ENCODE data around the gene LHFPL5. TPM values are rescaled to one million over a fixed set of nuclear protein-coding genes. Genes with fewer than 3 reads are reported as not detected.

Gene LHFPL5
- polyA plus RNA-seq, 3 donors = 0.07 to 0.40 (median 0.14) TPM

DNA sequence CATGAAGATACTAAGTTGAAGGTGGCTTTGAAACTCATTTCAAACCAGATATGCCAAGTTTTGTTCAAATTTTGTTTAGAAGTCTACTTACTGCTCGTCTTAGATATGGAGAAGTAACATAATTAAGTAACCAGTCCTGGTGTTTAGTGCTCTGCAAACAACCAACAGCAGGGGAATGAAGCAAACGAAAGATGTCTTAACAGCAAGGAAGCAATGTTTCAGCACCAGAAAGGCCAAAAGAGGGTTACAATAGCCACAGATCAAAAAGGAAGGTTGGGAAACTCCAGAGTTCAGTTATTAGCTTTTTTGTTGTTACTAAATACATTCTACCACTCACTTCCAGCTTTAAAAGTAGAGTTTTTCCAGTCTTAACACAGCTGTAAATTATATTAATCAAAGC is 45.1 kb downstream of the LHFPL5 start:
- DNase-seq = no peak

DNA sequence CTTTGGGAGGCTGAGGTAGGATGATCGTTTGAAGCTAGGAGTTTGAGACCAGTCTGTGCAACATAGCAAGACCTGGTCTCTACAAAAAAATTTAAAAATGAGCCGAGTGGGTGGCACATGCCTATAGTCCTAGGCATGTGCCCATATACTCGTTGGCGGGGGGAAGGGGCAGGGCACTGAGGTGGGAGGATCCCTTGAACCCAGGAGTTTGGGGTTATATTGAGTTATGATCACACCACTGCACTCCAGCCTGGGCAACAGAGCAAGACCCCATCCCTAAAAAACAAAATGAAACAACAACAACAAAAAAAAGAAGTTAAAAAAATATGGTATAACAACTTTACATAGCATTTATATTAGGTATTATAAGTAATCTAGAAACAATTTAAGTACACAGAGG is 47.8 kb downstream of the LHFPL5 start:
- DNase-seq = no peak

DNA sequence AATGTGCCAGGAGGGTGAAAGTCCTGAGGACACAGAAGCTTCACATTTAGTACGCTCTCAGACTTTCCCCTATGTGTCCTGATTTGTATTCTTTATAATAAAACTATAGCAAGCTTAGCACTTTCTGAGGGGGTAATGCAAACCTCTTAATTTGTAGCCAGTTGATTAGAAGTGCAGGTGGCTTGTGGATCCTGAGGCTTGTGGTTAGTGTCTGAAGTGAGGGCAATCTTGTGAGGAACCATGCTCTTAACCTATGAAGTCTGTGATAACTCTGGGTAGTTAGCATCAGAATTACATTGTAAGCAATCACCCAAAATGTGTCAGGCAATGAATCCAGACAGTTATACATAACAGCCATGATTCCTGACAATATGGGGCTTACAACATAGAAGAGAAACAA is 51.1 kb downstream of the LHFPL5 start:
- no peak for DNase-seq

- DNase-seq = no peak
These were observed 52.7 kb downstream of the LHFPL5 start for GRCh38 chr6:35857853-35858252.

DNA sequence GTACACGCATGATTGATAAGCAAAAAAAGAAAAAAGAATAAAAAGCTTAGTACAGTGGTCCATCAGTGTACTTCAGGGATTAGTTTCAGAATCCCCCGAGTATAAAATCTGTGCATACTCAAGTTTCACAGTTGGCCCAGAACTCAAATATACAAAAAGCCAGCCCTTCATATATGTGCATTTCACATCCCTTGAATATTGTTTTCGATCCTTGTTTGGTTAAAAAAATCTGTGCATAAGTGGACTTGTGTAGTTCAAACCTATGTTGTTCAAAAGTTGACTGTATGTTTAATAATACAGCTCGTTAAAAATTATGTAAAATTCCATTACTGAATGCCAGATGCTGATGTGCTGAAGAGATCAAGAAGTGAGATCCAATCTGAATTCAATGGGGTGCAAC is 54.2 kb downstream of the LHFPL5 start:
- no peak for DNase-seq

Other genes with a start within 250 kb of the LHFPL5 start
- 10 to 100 TPM; 20.6 to 26.9 (median 24.9) TPM for gene FKBP5, start 116.4 kb upstream of the LHFPL5 start, polyA plus RNA-seq (ENCODE audit: insufficient read length in 3 of 3)
- 1 to 10 TPM in 1 of 3 donors, under 1 TPM in 2; 0.94 to 1.8 (median 0.99) TPM for gene ARMC12, start 68.3 kb upstream of the LHFPL5 start, polyA plus RNA-seq (ENCODE audit: insufficient read length in 3 of 3)
- gene CLPSL2, start 28.8 kb upstream of the LHFPL5 start, polyA plus RNA-seq (ENCODE audit: insufficient read length in 3 of 3) = under 1 TPM in 1 of 3 donors, not detected in 2; 0.23 TPM
- under 1 TPM in 2 of 3 donors, not detected in 1; 0.39 to 0.88 TPM for gene CLPSL1, start 24.3 kb upstream of the LHFPL5 start, polyA plus RNA-seq (ENCODE audit: insufficient read length in 3 of 3)
- gene CLPS, start 8.0 kb upstream of the LHFPL5 start, polyA plus RNA-seq (ENCODE audit: insufficient read length in 3 of 3) = under 1 TPM in 1 of 3 donors, not detected in 2; 0.27 TPM
- gene SRPK1, start 115.7 kb downstream of the LHFPL5 start, polyA plus RNA-seq (ENCODE audit: insufficient read length in 3 of 3) = 10 to 100 TPM; 47.5 to 53.8 (median 51.9) TPM
- gene SLC26A8, start 219.3 kb downstream of the LHFPL5 start, polyA plus RNA-seq (ENCODE audit: insufficient read length in 3 of 3) = under 1 TPM; 0.39 to 0.77 (median 0.40) TPM
- gene MAPK14, start 222.5 kb downstream of the LHFPL5 start, polyA plus RNA-seq (ENCODE audit: insufficient read length in 3 of 3) = 10 to 100 TPM; 49.6 to 56.8 (median 50.9) TPM